Measurements from ENCODE around the gene TNIP2. TPM values are rescaled to one million over a fixed set of nuclear protein-coding genes. Genes with fewer than 3 reads are reported as not detected.

TNIP2 gene
- total and polyA plus RNA-seq, 12 donors: 12.6 to 33.7 (median 18.4) TPM

DNA sequence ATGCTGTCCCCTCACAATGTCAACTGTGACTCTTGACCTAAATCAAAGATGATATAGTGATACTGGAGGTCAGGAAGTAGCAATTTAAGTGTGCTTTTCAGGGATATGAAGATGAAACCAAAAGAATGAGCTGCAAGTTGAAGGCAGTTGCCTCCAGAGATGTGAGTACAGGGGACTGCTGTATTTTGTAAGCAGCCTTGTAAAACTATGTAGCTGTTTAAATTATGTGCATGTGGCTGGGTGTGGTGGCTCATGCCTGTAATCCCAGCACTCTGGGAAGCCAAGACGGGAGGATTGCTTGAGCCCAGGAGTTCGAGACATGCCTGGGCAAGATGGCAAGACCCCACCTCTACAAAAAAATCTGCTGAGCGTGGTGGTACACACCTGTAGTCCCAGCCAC, 15.1 kb upstream of the TNIP2 start:
- Histone ChIP-seq H3K4me3 (no peak overlapping the region), H3K36me3 (no peaks in the 10 kb centered on the region), H3K9me3 (no peaks in the 10 kb centered on the region), H3K27ac (peak overlapping the region in 1 of 10 donors; percentile 73), H3K4me1 (peaks cover 0 to 32% (median 10%) of the 10 kb centered on the region in 9 donors), H3K27me3 (no peaks in the 10 kb centered on the region)
- intact Hi-C loops (cut with DNase I): no loop called here
- DNase-seq: no peak
- 96 to 99% methylated on average over 3 of the region's 3 CpGs for WGBS, 2 donors
- TF ChIP-seq, protein P1, sequence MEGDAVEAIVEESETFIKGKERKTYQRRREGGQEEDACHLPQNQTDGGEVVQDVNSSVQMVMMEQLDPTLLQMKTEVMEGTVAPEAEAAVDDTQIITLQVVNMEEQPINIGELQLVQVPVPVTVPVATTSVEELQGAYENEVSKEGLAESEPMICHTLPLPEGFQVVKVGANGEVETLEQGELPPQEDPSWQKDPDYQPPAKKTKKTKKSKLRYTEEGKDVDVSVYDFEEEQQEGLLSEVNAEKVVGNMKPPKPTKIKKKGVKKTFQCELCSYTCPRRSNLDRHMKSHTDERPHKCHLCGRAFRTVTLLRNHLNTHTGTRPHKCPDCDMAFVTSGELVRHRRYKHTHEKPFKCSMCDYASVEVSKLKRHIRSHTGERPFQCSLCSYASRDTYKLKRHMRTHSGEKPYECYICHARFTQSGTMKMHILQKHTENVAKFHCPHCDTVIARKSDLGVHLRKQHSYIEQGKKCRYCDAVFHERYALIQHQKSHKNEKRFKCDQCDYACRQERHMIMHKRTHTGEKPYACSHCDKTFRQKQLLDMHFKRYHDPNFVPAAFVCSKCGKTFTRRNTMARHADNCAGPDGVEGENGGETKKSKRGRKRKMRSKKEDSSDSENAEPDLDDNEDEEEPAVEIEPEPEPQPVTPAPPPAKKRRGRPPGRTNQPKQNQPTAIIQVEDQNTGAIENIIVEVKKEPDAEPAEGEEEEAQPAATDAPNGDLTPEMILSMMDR (IDR thresholded peaks at IDR 0.05): no peak
- no peak for ATAC-seq

DNA sequence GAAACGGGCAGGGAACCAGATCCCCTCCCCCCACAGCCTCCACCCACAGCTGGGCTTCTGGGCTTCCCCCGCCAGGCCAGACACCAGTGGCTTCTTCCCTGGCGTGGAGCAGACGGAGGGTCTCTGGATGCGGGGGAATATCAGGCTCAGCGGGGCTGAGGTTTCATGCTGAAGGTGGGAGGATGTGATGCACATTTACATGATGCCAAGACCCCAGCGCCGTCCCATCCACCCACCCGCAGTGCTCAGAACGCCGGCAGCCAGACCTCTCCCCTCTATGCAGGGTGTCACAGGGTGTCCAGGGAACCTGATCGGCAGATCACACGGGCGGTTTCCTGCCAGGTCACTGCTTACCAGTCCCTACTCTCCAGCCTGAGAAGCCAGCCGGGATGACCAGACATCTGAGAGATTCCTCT, 12.8 kb upstream of the TNIP2 start:
- peaks cover 0 to 37% (median 11%) of the 10 kb centered on the region in 9 donors for H3K4me1 ChIP-seq
- no peaks in the 10 kb centered on the region for H3K9me3 ChIP-seq
- 61 to 62% methylated on average over 15 of the region's 15 CpGs for WGBS, 2 donors
- H3K36me3 ChIP-seq: no peaks in the 10 kb centered on the region
- no peak overlapping the region for H3K4me3 ChIP-seq
- TF ChIP-seq, protein P1 (IDR thresholded peaks at IDR 0.05): no peak
- H3K27me3 ChIP-seq: no peaks in the 10 kb centered on the region
- intact Hi-C loops (cut with DNase I): loop anchor here in 8 of 10 donors (2.0 to 10.0 kb wide), 8 partner anchors 26 to 276 kb away; partner anchors contain the start of gene ADD1 (in 1 of the 8)
- DNase-seq (no peak), ATAC-seq (no peak)
- no peak overlapping the region for H3K27ac ChIP-seq

DNA sequence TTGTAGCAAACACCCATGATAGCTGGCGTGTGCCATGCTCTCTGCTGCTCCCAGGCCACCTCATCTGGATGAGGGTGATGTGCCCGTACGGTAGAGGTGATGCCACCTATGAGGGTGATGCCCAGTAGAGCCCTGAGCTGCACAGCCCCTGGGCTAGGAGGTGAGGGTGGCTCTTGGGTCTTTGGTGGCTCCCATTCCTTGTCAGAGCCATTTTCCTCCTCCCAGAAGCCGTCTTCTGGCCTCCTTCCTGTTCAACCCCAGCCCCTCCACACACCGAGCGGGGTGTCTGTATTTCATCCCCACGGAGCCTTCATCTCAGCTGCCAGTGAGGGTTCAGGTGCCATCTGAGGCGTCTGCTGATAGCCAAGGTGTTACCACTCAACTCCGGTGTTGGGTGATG, 12.0 kb upstream of the TNIP2 start:
- 76 to 78% methylated on average over 9 of the region's 9 CpGs for WGBS, 2 donors
- intact Hi-C loops (cut with DNase I): loop anchor here in 8 of 10 donors (2.0 to 10.0 kb wide), 8 partner anchors 27 to 277 kb away; partner anchors contain the start of gene ADD1 (in 1 of the 8)
- Histone ChIP-seq H3K36me3 (no peaks in the 10 kb centered on the region), H3K27ac (peak overlapping the region in 2 of 10 donors; percentile 22 to 45), H3K4me3 (no peak overlapping the region), H3K9me3 (no peaks in the 10 kb centered on the region), H3K4me1 (peaks cover 0 to 40% (median 17%) of the 10 kb centered on the region in 9 donors), H3K27me3 (no peaks in the 10 kb centered on the region)
- TF ChIP-seq, protein P1 (IDR thresholded peaks at IDR 0.05): no peak
- DNase-seq (no peak), ATAC-seq (peak in 1 of 8 donors; percentile 13)

DNA sequence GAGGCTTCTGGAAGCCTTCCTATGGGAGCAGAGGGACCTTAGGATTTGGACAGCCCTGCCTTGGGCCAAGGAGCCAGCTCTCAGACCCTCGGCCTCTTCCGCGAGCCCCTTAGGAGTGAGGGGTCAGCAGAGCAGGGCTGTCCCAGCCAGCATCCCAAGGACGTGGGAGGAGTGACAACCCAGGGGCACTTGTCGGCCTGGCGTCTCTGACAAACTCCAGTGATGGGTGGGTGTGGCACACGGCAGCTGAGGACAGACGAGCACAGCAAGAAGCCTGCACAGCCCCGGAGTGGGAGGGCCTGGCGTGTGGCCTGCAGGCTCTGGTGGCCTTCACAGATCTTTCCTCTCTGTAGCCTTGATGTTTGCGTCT, 11.6 kb upstream of the TNIP2 start:
- Histone ChIP-seq H3K9me3 (no peaks in the 10 kb centered on the region), H3K4me1 (peaks cover 0 to 40% (median 17%) of the 10 kb centered on the region in 9 donors), H3K27me3 (no peaks in the 10 kb centered on the region), H3K36me3 (no peaks in the 10 kb centered on the region), H3K4me3 (no peak overlapping the region), H3K27ac (peak overlapping the region in 2 of 10 donors; percentile 24 to 45)
- TF ChIP-seq, protein P1 (IDR thresholded peaks at IDR 0.05): no peak
- DNase-seq (peak; percentile 73 to 79), ATAC-seq (peak in 7 of 8 donors; percentile 36 to 84 (median 74))
- intact Hi-C loops (cut with DNase I): loop anchor here in 8 of 10 donors (2.0 to 10.0 kb wide), 8 partner anchors 27 to 277 kb away; partner anchors contain the start of gene ADD1 (in 1 of the 8)
- 37 to 44% methylated on average over 11 of the region's 11 CpGs for WGBS, 2 donors
